GM18508 (cell line): ENCODE results near the gene AGL.
A peak's percentile ranks its signal among the peaks of the same experiment; 100 is the strongest.
"Not testable (repeated sequence)": the region's sequence is repeated elsewhere in the genome, so short reads cannot be mapped to it uniquely, and the experiment has no call there.

ENCODE experiments used
- ATAC-seq: cut with Tn5 transposase; IDR thresholded peaks from one replicate; pipeline ENCODE4 v1.9.1; 2021; ENCODE audit warnings: moderate number of reproducible peaks; ENCODE audit not compliant: insufficient read depth, unreplicated experiment

Gene AGL

GRCh38 chr1:99935534-99935933, 85.4 kb downstream of the AGL start:
- ATAC-seq, result no peak

DNA sequence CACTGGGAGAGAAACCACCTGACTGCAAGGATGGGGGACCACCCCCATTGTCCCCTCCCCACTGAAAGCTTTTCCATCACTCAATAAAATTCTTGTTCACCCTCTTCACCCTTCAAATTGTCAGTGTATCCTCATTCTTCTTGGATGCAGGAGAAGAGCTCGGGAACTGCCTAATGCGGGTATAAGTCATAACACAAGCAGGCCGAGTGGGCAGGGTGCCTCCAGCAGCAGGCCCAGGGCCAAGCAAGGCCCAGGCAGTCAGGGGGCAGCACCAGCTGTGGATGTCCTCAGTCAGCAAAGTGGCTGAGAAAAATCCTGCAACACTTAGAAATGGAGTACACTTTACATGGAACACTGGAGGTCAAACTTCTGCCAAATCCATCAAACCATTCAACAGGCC, 85.9 kb downstream of the AGL start:
- ATAC-seq, result no peak

- ATAC-seq, result no peak
Observed at GRCh38 chr1:99942723-99943122, 92.6 kb downstream of the AGL start.

- no peak for ATAC-seq
Observed at GRCh38 chr1:99943223-99943794, 93.1 kb downstream of the AGL start.

DNA sequence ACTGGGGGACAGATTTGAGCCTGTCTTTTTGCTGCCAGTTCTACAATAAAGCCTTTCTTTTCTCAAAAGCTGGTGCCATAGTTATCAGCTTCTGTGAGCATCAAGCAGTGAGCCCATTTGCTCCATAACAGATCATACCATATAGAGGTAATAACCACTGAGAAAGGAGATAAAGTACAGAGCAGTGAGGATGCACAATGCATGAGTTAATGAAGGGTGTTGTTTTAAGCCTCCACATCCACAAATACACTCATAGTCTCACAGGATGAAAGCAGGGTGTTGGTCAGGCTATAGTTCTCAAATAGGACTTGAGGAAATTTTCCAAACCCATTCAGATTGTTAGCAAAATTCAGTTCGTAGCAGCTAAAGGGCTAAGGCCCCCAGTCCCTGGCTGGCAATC, 94.0 kb downstream of the AGL start:
- ATAC-seq, result no peak

DNA sequence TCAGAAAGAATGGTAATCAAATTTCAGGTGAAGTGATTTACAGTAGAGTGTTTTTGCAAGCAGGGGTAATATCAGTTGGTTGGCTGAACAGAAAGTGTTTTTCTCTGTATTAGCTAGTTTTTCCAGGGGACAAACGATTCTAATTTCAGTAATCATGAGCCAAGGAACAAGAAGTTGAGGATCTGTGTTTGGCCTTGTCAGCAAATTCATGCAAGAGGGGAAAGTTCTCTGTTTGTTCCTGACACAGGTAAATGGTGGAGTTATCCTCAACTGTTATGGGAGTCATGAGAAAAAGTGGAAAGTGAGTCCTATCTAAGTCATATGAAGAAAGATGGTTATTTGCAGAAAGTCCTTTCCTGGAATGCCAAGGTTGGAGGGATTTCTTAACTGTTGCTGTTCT, 95.0 kb downstream of the AGL start:
- no peak for ATAC-seq

- ATAC-seq, result no peak
Observed at GRCh38 chr1:99950486-99950885, 100.3 kb downstream of the AGL start.

DNA sequence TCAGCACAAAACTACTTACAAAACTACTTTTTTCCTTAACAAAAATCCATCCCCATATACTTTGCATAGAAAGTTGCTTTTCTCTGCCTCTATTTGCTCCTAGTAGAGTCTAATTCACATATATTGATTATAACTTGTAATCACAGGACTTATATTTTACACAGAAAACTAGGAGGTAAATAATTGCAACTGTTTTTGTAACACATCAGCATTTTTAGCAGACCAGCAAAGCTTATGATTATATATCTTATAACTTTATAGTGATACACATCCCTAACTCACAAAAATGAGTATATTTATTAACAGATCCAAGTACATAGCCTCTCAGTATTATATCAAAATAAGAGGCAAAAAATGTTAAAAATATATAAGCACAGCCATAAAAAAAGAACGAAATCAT, 102.4 kb downstream of the AGL start:
- ATAC-seq, result no peak

GRCh38 chr1:99955375-99955774, 105.2 kb downstream of the AGL start:
- ATAC-seq, result no peak

- ATAC-seq, result no peak
Observed at GRCh38 chr1:99956755-99957154, 106.6 kb downstream of the AGL start.

DNA sequence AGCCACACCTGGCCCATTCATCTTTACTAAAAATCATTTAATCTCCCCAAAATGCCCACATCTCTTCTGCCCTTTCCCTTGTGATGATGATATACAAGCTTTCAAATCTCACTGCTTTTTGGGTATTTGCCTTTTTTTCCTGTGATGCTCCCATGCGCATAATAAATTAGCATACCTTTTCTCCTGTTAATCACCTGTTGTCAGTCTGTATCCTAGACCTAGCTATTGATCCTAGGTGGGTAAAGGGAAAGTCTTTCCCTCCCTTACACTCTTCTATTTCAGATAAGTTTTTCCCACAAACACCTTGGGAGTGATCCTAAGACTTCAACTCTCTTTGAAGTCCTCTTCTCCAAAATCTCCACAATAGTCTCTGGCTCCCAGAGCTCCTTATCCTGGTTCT, 107.7 kb downstream of the AGL start:
- ATAC-seq, result no peak

GRCh38 chr1:99959189-99959705, 109.1 kb downstream of the AGL start:
- ATAC-seq, result not testable (repeated sequence)

- not testable (repeated sequence) for ATAC-seq
Observed at GRCh38 chr1:99960260-99960659, 110.1 kb downstream of the AGL start.

- no peak for ATAC-seq
Observed at GRCh38 chr1:99963041-99963795, 113.1 kb downstream of the AGL start.

DNA sequence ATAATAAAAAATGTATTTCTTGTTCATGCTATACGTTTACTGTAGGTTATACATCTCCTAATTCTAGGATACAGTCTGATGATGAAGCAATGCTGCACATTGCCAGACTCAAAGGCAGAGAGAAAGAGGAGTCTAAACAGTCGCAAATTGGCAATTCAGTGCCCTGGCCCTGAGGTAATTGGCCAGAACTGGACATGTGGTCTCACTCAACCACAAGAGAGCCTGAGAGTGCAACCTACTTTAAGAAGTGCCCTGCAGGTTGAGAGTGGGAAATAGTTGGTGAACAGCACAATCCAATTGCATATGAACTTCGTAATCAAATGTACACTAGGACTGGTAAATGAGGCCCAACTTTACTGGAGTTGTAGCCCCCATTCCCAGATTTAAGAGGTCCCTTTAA, 114.6 kb downstream of the AGL start:
- ATAC-seq, result no peak

- no peak for ATAC-seq
Observed at GRCh38 chr1:99965646-99966375, 115.7 kb downstream of the AGL start.

- no peak for ATAC-seq
Observed at GRCh38 chr1:99968214-99968613, 118.1 kb downstream of the AGL start.

DNA sequence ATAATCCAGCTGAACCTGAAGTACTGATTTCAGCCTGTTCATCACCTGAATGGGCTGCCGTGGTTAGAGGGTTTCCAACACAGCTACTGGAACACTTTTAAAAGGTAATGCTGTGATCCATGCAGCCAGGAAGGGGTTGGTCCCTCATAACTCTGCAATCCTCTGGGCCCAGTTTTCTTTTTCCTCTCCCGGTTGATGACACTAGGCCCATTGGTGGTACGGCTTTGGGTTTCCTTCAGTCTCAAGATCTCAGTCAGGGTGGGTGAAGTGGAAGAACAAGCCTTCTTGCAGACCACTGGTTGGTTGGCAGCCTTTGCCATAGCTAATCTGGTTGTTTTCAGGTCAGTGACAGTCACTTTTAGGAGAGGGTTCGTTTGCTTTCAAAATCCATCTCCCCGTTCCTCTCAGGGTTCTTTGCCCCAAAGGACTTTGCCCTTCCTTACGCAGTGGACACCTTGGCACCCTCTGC, 119.1 kb downstream of the AGL start:
- ATAC-seq, result peak; percentile 11

DNA sequence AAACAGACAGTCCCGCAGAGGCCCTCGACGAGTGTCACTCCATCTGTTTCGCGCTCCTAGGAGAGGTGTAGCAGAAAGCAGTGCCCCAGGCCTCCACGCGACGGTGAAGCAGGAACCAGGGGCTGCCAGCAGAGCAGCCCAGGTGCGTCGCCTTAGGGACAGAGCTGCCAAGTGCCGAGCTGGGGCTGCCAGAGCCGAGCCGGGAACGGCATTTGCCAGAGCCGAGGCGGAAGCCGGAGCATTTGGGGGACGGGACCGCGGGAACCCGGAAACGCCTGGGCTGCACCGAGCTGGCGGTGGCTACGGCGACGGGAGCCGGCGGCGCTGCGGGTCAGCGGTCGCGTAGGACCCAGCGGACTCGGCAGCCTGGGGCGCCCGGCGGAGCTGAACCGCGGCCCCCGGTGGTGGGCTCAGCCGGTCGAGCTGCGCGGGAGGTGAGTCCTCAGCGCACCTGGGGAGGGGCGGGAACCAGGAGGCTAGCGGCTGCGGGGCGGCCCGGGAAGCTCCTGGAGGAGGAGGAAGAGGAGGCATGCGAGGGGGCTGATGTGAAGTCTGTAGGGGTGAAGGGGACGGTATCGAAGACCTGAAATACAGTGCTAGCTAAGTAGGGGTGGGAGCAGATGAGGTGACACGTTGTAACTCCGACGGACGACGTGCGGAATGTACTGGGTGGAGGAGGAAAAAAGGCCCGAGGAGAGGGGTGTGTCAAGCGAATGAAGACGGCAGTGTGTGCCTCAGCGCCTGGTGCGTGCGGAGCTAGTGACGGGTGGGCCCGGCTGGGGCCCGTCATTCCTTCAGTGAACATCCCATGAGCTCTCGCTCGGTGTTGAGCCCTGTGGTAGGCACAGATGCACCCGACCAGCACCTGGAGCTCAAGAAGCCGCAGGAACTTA, 119.8 kb downstream of the AGL start, which contains the start of gene SLC35A3:
Gene SLC35A3, plus strand, starts transcription at position 268 of the 893 bp plus-strand sequence. CDS start 23,559 bp downstream, outside the sequence.
- ATAC-seq, result peak; percentile 68

DNA sequence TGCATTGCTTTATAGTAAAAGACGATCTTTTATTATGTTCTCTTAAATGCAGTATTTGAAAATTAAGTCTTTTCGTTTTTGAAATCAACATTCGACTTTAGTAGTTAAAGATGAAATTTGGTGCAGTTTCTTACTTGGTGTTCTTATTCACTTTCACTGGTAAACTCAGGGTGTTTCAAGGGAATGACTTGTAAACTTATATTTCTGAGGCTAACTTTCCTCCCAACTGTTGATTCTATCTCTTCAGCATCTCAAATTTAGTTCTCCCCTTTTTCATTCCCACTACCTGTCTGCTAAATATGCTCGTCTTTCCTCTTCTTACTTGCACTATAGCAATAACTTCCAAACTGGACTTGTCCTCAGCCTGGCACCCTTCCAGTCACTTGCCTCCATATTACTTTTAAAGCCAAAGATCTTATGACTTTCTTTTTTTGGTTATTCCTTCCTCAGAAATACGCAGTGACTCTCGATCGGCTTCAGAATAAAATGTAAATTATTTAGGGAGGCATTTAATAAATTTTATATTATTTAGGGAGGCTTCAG, 120.6 kb downstream of the AGL start:
- ATAC-seq, result no peak
